Measurements from ENCODE around the gene SRRM5.
"Not testable (repeated sequence)": the region's sequence is repeated elsewhere in the genome, so short reads cannot be mapped to it uniquely, and the experiment has no call there.

DNA sequence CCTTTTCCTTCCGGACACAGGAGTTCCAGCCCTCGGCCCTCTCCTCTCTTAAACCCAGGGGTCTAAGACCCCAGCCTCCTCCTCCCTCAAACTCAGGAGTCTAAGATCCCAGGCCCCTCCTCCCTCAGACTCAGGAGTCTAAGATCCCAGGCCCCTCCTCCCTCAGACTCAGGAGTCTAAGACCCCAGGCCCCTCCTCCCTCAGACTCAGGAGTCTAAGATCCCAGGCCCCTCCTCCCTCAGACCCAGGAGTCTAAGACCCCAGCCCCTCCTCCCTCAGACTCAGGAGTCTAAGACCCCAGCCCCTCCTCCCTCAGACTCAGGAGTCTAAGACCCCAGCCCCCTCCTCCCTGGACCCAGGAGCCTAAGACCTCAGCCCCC, 23.7 kb downstream of the SRRM5 start:
- TF ChIP-seq CTCF, POLR2A (IDR thresholded peaks at IDR 0.05): not testable (repeated sequence)

Measured in esophagus squamous epithelium (tissue), 4 donors.